K562 (cell line): ENCODE data around the gene LIX1L. TPM values are rescaled to one million over a fixed set of nuclear protein-coding genes. Genes with fewer than 3 reads are reported as not detected.
A peak's percentile ranks its signal among the peaks of the same experiment; 100 is the strongest.

Experiments used
- ATAC-seq: fragments of 200-7000 bp; cut with Tn5 transposase; 3 replicates; pipeline ENCODE4 v1.9.1; 2020; ENCODE audit warnings: moderate library complexity
- BruUV-seq: library from RNA; stranded (reverse); fragments of 400-500 nt; replicated peaks from 2 replicates; lab custom pipeline; 2021; lab: Mats Ljungman, UMichigan
- CTCF ChIA-PET: fragments of 300-600 bp; formaldehyde crosslinking; extraction: SDS; loops from one replicate; lab custom pipeline; 2021; ENCODE audit warnings: low intra/inter-chr PET ratio; lab: Yijun Ruan, JAX
- POLR2A ChIA-PET: fragments of 300-600, 350-650 bp; sonication (Branson Sonifier 250); formaldehyde crosslinking; extraction: SDS; loops from one replicate; lab custom pipeline; 2021; ENCODE audit warnings: antibody characterized with exemption, inconsistent platforms; lab: Yijun Ruan, JAX
- DNase-seq, 4 experiments: peaks; one replicate each; pipeline versions ENCODE4 v3.0.0 to v3.0.0-alpha.2; 2011 to 2018; ENCODE audit warnings: low spot score in 3 of 4, mixed read lengths in 3 of 4; ENCODE audit errors: extremely low read depth in 1 of 4
- FAIRE-seq: peaks from 2 replicates; lab custom pipeline; 2011; peaks lifted over from hg19 to GRCh38; lab: Jason Lieb, UNC
- H2AFZ ChIP-seq: 2 replicates; pipeline ENCODE4 v1.6.0; 2011; ENCODE audit warnings: low read depth, low read length, control low read depth, inconsistent platforms
- H3K27ac ChIP-seq: fragments of 200-600 bp; 3 replicates; pipeline ENCODE4 v1.8.0; 2011; ENCODE audit warnings: low read depth, mild to moderate bottlenecking, control low read depth, inconsistent platforms, low read length, moderate library complexity, mixed read lengths; ENCODE audit errors: extremely low read depth
- H3K27me3 ChIP-seq, 2 experiments: fragments of 300-600 bp in 1 of 2; 2 replicates in 1 of 2; 3 replicates in 1 of 2; pipeline versions ENCODE4 v1.6.0 to v1.8.0; 2011; ENCODE audit warnings: inconsistent platforms in 2 of 2, low read length in 2 of 2, mild to moderate bottlenecking in 1 of 2, mixed read lengths in 1 of 2, moderate library complexity in 1 of 2; ENCODE audit not compliant: control insufficient read depth in 2 of 2, insufficient read depth in 2 of 2
- H3K36me3 ChIP-seq: fragments of 300-600 bp; 3 replicates; pipeline ENCODE4 v1.8.0; 2011; ENCODE audit warnings: mild to moderate bottlenecking, low read length, inconsistent platforms; ENCODE audit not compliant: control insufficient read depth, insufficient read depth
- H3K4me1 ChIP-seq, 2 experiments: fragments of 200-600 bp in 1 of 2; replicated peaks in 1 of 2; 2 replicates in 1 of 2; 3 replicates in 1 of 2; pipeline versions ENCODE4 v1.5.1 to v1.8.0; 2011; ENCODE audit warnings: inconsistent platforms in 2 of 2, low read length in 2 of 2, mild to moderate bottlenecking in 1 of 2, mixed read lengths in 1 of 2, moderate library complexity in 1 of 2; ENCODE audit not compliant: control insufficient read depth in 2 of 2, insufficient read depth in 2 of 2
- H3K4me2 ChIP-seq: 2 replicates; pipeline ENCODE4 v1.6.1; 2011; ENCODE audit warnings: low read length, control low read depth, inconsistent platforms, mixed read lengths; ENCODE audit not compliant: insufficient read depth
- H3K4me3 ChIP-seq: fragments of 200-600 bp; sonication (generic), shearing (Covaris generic); 2 replicates; pipeline ENCODE4 v1.5.1; 2016; ENCODE audit warnings: control low read depth, inconsistent platforms
- H3K79me2 ChIP-seq: fragments of 200-600 bp; 3 replicates; pipeline ENCODE4 v1.8.0; 2011; ENCODE audit warnings: low read length, inconsistent platforms; ENCODE audit not compliant: control insufficient read depth, insufficient read depth
- H3K9ac ChIP-seq, 2 experiments: 2 replicates each; pipeline versions ENCODE4 v1.6.0 to v1.6.1; 2011; ENCODE audit warnings: low read depth in 2 of 2, low read length in 2 of 2, control low read depth in 1 of 2, inconsistent platforms in 1 of 2, mild to moderate bottlenecking in 1 of 2, mixed read lengths in 1 of 2; ENCODE audit not compliant: insufficient read depth in 1 of 2
- H3K9me1 ChIP-seq: one replicate; pipeline ENCODE4 v1.6.0; 2011; ENCODE audit warnings: inconsistent platforms, mild to moderate bottlenecking, low read length, moderate library complexity; ENCODE audit not compliant: control insufficient read depth, insufficient read depth
- H3K9me3 ChIP-seq: replicated peaks from 2 replicates; pipeline ENCODE4 v1.5.1; 2011; ENCODE audit warnings: low read depth, low read length, inconsistent platforms; ENCODE audit not compliant: control insufficient read depth, insufficient read depth
- H4K20me1 ChIP-seq: replicated peaks from 2 replicates; pipeline ENCODE4 v1.6.1; 2011; ENCODE audit warnings: low read length, inconsistent platforms, mixed read lengths; ENCODE audit not compliant: control insufficient read depth, insufficient read depth
- KAT7 ChIP-seq: sonication (generic); formaldehyde crosslinking; IDR thresholded peaks from 2 replicates; pipeline ENCODE4 v1.8.0; 2022; ENCODE audit warnings: missing genetic modification reagents, mild to moderate bottlenecking, borderline replicate concordance
- PTBP1 ChIP-seq: fragments of 200-400 bp; formaldehyde crosslinking; IDR thresholded peaks from 2 replicates; pipeline ENCODE4 v1.6.1; 2017; ENCODE audit warnings: low read depth, low read length
- ZNF79 ChIP-seq: fragments of 250-450 bp; sonication (Bioruptor Pico); IDR thresholded peaks from 2 replicates; pipeline ENCODE4 v1.4.0; 2020; ENCODE audit warnings: low read depth, mild to moderate bottlenecking, moderate library complexity
- WGBS: fragments of 100-300 bp; shearing (Covaris generic); methylation state at CpG from one replicate; pipeline ENCODE4 v1.1.6; 2016; ENCODE audit warnings: low coverage, mixed read lengths; ENCODE audit not compliant: insufficient coverage; ENCODE audit errors: missing lambda C conversion rate; 5-methylcytosine and 5-hydroxymethylcytosine counted together
- in situ Hi-C: fragments of 300-500 bp; cut with MboI; formaldehyde crosslinking; loops from 4 replicates; pipeline ENCODE4 v1.15.0; 2018; ENCODE audit warnings: inconsistent platforms, mixed read lengths
- intact Hi-C: fragments of 100-400 bp; cut with micrococcal nuclease; formaldehyde crosslinking; loops from 2 replicates; pipeline ENCODE4 v1.14.2; 2022
- polyA plus RNA-seq, 8 experiments: library from polyadenylated mRNA; depleted of rRNA in 4 of 8; stranded (reverse) in 5 of 8; unstranded in 3 of 8; fragments of >200 nt; fragmentation: Nextera tagmentation in 2 of 8; fragmentation: Illumina TruSeq in 1 of 8; extraction: Ambion mirVana in 2 of 8; extraction: Trizol in 1 of 8; gene quantifications; 2 replicates each; pipeline versions ENCODE4 v1.2.1 to v1.2.3, GENCODE V29; 2011 to 2014; ENCODE audit warnings: inconsistent platforms in 1 of 8, missing spikeins in 1 of 8
- total RNA-seq, 7 experiments: library from RNA; depleted of rRNA in 6 of 7; stranded (reverse); fragments of >200 nt in 6 of 7; fragmentation: Illumina TruSeq in 2 of 7; extraction: Trizol in 2 of 7; gene quantifications; 2 replicates each; pipeline versions ENCODE4 v1.2.1 to v1.2.3, GENCODE V29; 2011 to 2021; ENCODE audit warnings: low replicate concordance in 1 of 7
- TF ChIP-seq, protein P1 (sequence below): fragments of 200-600 bp; sonication (generic); IDR thresholded peaks from one replicate; pipeline ENCODE4 v1.6.1; 2012; ENCODE audit warnings: mild to moderate bottlenecking, low read depth, low read length, inconsistent platforms

LIX1L gene
- total and polyA plus RNA-seq, 9 of the 15 experiments (the other 6 are each of a cell fraction or from before 2014, with no cell fraction given), result 4.6 to 26.5 (median 12.5) TPM

DNA sequence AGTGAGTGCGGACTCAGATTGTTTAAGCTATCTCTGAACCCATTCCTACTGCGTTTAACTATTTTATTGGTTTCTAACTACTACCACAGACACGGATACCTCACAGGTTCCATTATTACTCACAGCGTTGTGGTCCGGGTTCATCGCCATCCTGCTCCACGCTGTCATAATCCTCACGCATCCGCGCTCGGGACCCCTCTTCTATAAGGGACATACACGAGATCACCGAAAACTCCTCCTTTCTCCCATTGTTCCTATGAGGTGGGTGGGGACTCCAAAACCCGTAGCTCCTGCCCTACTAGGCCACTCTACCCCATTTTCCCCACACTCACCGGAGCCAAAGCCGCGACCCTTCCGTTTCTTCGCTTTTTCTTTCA, 31.1 kb downstream of the LIX1L start:
- Histone ChIP-seq H3K27me3 (no peaks in the 10 kb centered on the region), H3K9ac (peak overlapping the region; percentile 91 to 96), H3K4me1 (peaks cover 4 to 8% of the 10 kb centered on the region in 2 experiments; a peak in 4 of 5 replicates), H2AFZ (peak overlapping the region; percentile 84), H3K4me2 (peak overlapping the region; percentile 94), H3K36me3 (peaks cover 27% of the 10 kb centered on the region), H3K9me1 (no peaks in the 10 kb centered on the region), H3K4me3 (peak overlapping the region; percentile 70), H3K79me2 (peaks cover 22% of the 10 kb centered on the region), H3K9me3 (no peaks in the 10 kb centered on the region), H3K27ac (peak overlapping the region; percentile 96), H4K20me1 (0 out of 2 replicates have a peak, but pooled peaks cover 3% of the 10 kb centered on the region)
- intact Hi-C loops, result no loop called here
- in situ Hi-C loops, result no loop called here
- CTCF ChIA-PET, result no interaction called here
- 4% methylated on average over 18 of the region's 19 CpGs for WGBS
- POLR2A ChIA-PET, result interaction anchor here (0.6 to 2.1 kb wide), 18 partner anchors 8 to 111 kb away, joined by 3 to 18 read pairs (median 7); partner anchors contain the start of genes ANKRD34A, LIX1L, PEX11B and PIAS3
- DNase-seq (no peak), ATAC-seq (peak; percentile 4), FAIRE-seq (no peak)
- TSS peak; percentile 73 for BruUV-seq
- TF ChIP-seq PTBP1 (0 out of 2 replicates have a peak, but pooled peaks have one; percentile 4), ZNF79 (CRISPR knock-in tag) (no peak), KAT7 (CRISPR knock-in tag) (peak; percentile 16; the same call in 1 of the 2 replicates)
- TF ChIP-seq, protein P1, sequence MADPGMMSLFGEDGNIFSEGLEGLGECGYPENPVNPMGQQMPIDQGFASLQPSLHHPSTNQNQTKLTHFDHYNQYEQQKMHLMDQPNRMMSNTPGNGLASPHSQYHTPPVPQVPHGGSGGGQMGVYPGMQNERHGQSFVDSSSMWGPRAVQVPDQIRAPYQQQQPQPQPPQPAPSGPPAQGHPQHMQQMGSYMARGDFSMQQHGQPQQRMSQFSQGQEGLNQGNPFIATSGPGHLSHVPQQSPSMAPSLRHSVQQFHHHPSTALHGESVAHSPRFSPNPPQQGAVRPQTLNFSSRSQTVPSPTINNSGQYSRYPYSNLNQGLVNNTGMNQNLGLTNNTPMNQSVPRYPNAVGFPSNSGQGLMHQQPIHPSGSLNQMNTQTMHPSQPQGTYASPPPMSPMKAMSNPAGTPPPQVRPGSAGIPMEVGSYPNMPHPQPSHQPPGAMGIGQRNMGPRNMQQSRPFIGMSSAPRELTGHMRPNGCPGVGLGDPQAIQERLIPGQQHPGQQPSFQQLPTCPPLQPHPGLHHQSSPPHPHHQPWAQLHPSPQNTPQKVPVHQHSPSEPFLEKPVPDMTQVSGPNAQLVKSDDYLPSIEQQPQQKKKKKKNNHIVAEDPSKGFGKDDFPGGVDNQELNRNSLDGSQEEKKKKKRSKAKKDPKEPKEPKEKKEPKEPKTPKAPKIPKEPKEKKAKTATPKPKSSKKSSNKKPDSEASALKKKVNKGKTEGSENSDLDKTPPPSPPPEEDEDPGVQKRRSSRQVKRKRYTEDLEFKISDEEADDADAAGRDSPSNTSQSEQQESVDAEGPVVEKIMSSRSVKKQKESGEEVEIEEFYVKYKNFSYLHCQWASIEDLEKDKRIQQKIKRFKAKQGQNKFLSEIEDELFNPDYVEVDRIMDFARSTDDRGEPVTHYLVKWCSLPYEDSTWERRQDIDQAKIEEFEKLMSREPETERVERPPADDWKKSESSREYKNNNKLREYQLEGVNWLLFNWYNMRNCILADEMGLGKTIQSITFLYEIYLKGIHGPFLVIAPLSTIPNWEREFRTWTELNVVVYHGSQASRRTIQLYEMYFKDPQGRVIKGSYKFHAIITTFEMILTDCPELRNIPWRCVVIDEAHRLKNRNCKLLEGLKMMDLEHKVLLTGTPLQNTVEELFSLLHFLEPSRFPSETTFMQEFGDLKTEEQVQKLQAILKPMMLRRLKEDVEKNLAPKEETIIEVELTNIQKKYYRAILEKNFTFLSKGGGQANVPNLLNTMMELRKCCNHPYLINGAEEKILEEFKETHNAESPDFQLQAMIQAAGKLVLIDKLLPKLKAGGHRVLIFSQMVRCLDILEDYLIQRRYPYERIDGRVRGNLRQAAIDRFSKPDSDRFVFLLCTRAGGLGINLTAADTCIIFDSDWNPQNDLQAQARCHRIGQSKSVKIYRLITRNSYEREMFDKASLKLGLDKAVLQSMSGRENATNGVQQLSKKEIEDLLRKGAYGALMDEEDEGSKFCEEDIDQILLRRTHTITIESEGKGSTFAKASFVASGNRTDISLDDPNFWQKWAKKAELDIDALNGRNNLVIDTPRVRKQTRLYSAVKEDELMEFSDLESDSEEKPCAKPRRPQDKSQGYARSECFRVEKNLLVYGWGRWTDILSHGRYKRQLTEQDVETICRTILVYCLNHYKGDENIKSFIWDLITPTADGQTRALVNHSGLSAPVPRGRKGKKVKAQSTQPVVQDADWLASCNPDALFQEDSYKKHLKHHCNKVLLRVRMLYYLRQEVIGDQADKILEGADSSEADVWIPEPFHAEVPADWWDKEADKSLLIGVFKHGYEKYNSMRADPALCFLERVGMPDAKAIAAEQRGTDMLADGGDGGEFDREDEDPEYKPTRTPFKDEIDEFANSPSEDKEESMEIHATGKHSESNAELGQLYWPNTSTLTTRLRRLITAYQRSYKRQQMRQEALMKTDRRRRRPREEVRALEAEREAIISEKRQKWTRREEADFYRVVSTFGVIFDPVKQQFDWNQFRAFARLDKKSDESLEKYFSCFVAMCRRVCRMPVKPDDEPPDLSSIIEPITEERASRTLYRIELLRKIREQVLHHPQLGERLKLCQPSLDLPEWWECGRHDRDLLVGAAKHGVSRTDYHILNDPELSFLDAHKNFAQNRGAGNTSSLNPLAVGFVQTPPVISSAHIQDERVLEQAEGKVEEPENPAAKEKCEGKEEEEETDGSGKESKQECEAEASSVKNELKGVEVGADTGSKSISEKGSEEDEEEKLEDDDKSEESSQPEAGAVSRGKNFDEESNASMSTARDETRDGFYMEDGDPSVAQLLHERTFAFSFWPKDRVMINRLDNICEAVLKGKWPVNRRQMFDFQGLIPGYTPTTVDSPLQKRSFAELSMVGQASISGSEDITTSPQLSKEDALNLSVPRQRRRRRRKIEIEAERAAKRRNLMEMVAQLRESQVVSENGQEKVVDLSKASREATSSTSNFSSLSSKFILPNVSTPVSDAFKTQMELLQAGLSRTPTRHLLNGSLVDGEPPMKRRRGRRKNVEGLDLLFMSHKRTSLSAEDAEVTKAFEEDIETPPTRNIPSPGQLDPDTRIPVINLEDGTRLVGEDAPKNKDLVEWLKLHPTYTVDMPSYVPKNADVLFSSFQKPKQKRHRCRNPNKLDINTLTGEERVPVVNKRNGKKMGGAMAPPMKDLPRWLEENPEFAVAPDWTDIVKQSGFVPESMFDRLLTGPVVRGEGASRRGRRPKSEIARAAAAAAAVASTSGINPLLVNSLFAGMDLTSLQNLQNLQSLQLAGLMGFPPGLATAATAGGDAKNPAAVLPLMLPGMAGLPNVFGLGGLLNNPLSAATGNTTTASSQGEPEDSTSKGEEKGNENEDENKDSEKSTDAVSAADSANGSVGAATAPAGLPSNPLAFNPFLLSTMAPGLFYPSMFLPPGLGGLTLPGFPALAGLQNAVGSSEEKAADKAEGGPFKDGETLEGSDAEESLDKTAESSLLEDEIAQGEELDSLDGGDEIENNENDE, result no peak
